HG02642 (cell line): ENCODE measurements around the gene ALOX12B.
A peak's percentile ranks its signal among the peaks of the same experiment; 100 is the strongest.

ENCODE experiments used
- ATAC-seq: cut with Tn5 transposase; IDR thresholded peaks from one replicate; pipeline ENCODE4 v1.9.1; 2021; ENCODE audit warnings: mild to moderate bottlenecking; ENCODE audit not compliant: unreplicated experiment, poor library complexity

Gene ALOX12B

GRCh38 chr17:8087075-8087951 lies at the start of gene ALOX12B:
TSS of gene ALOX12B (minus strand) at chr17:8087716. CDS start at chr17:8087442, 274 bp downstream.
- ATAC-seq: no peak

GRCh38 chr17:8133941-8134340 lies 46.4 kb upstream of the ALOX12B start:
- no peak for ATAC-seq

GRCh38 chr17:8133399-8133798 lies 45.9 kb upstream of the ALOX12B start:
- no peak for ATAC-seq

GRCh38 chr17:8131844-8132441 lies 44.4 kb upstream of the ALOX12B start:
- ATAC-seq: no peak

GRCh38 chr17:8128125-8128784 lies 40.7 kb upstream of the ALOX12B start:
- no peak for ATAC-seq

GRCh38 chr17:8126491-8127066 lies 39.1 kb upstream of the ALOX12B start:
- ATAC-seq: peak; percentile 39

- ATAC-seq: no peak
Observed at GRCh38 chr17:8125947-8126490, 38.5 kb upstream of the ALOX12B start.

- peak; percentile 29 for ATAC-seq
Observed at GRCh38 chr17:8125154-8125946, 37.8 kb upstream of the ALOX12B start.

GRCh38 chr17:8124350-8125153 lies 37.0 kb upstream of the ALOX12B start:
- ATAC-seq: no peak

- no peak for ATAC-seq
Observed at GRCh38 chr17:8123695-8124349, 36.3 kb upstream of the ALOX12B start, which contains the start of gene HES7. TSS of gene HES7 (minus strand) at chr17:8124106. CDS start at chr17:8124084, 22 bp downstream.

GRCh38 chr17:8122924-8123694 lies 35.6 kb upstream of the ALOX12B start:
- no peak for ATAC-seq

GRCh38 chr17:8122422-8122923 lies 35.0 kb upstream of the ALOX12B start:
- ATAC-seq: no peak

GRCh38 chr17:8121681-8122421 lies 34.3 kb upstream of the ALOX12B start:
- peak; percentile 30 for ATAC-seq

- no peak for ATAC-seq
Observed at GRCh38 chr17:8121407-8121680, 33.8 kb upstream of the ALOX12B start.

- no peak for ATAC-seq
Observed at GRCh38 chr17:8120520-8121406, 33.2 kb upstream of the ALOX12B start.
